GM10266 (cell line): ENCODE measurements around the gene STK32C.

Source experiments
- DNase-seq: peaks from one replicate; pipeline ENCODE4 v3.0.0; 2012; ENCODE audit errors: extremely low spot score
- TF ChIP-seq, protein P1 (sequence below): IDR thresholded peaks from 2 replicates; pipeline ENCODE4 v1.5.1; 2012; ENCODE audit warnings: mild to moderate bottlenecking, low read depth; ENCODE audit not compliant: control insufficient read depth, insufficient read depth; ENCODE audit errors: missing control alignments

The STK32C gene

DNA sequence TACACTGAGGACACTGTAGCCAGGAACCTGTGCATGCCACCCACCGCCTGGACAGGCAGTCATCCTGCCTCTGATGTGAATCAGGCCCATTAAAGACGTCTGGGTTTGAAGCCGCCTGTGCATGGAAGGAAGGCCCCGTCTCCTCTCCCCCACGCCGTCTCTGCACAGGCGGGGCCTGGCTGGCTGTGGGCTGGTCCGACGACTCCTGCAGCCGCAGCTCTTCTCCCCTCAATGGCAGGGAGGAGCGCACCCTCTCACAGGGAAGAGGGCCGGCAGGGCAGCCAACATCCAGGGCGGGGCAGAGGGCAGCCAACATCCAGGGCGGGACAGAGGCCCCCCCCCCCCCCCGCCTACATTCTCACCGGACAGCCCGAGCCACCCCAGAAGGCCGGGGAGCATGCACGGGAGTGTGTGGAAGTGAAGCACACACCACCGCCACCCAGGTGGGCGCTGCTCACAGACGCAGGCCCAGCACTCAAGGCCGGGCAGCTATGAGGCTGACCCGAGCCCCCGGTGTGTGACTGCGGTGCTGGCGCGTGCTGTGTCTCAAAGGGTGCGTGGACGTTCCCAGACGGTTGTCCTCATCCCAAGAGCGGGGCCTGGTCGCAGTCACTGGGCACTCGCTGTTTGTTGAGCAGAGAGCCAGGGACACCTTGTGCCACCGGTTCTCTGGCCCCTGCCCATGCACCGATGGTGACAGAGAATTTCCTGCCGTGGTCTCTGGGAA is 101.9 kb downstream of the STK32C start:
- TF ChIP-seq, protein P1, sequence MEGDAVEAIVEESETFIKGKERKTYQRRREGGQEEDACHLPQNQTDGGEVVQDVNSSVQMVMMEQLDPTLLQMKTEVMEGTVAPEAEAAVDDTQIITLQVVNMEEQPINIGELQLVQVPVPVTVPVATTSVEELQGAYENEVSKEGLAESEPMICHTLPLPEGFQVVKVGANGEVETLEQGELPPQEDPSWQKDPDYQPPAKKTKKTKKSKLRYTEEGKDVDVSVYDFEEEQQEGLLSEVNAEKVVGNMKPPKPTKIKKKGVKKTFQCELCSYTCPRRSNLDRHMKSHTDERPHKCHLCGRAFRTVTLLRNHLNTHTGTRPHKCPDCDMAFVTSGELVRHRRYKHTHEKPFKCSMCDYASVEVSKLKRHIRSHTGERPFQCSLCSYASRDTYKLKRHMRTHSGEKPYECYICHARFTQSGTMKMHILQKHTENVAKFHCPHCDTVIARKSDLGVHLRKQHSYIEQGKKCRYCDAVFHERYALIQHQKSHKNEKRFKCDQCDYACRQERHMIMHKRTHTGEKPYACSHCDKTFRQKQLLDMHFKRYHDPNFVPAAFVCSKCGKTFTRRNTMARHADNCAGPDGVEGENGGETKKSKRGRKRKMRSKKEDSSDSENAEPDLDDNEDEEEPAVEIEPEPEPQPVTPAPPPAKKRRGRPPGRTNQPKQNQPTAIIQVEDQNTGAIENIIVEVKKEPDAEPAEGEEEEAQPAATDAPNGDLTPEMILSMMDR = no peak
- no peak for DNase-seq

DNA sequence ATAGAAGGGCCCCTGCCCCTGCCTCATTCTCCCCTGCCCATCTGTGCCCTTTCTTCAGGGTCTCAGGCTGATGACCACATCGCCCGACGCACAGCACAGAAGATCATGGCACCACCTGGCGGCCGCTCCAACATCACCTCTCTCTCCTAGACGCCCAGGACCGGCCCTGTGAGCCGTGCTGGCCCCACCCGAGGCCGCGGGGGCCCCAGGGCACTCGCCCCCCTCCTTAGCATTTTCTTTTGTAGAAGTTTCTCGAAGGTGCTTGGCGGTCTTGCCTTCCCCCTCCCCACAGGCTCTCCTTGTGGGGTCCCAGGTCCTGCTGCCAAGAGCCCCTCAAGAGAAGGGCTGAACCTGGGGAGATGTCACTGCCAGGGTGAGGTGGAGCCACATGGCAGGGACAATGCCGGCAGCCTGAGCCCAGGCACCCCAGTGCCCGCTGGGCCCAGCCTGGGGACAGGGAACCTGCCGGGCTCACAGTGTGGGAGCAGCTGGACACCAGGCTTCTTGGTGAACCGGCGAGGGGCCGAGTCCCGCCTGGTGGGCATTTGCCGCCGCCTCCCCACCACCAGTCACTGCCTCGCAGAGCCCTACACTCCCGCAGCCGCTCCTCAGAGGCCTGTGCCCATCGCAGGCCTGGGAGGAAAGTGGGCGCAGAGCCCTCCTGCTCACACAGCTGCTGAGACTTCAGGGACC is 102.8 kb downstream of the STK32C start:
- no peak for DNase-seq
- TF ChIP-seq, protein P1 = no peak

DNA sequence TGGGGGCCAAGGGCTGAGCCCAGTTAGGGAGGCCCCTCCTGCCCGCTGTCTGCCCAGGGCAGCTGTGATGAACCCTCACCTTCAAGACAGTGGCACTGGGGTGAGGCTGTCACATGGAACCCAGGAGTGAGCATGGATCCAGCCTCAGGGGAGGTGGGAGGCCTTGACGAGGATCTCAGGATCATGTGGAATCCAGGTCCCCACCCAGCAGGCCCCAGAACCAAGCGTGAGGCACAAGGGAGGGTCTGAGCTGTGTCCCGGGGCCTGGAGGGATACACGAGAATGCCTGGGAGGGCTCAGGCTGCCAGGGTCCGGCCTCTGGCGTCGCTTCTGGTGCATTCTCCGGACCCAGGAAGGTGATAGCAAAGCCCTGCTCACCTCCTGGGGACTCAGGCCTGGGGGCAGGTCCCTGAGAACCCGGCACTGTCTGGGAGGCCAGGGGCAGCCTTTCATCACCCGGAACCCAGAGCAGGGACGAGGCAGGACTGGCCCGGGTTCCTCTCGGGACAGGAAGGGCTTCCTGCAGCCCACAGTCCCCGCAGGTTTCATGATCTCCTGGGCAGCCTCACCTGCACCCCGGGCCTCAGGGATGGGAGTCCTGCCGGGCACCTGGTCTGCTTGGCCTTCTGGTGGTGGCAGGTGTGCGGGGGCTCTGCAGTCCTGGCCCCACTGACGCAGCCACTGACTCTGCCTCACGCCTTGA is 103.5 kb downstream of the STK32C start:
- DNase-seq = no peak
- TF ChIP-seq, protein P1 = no peak

DNA sequence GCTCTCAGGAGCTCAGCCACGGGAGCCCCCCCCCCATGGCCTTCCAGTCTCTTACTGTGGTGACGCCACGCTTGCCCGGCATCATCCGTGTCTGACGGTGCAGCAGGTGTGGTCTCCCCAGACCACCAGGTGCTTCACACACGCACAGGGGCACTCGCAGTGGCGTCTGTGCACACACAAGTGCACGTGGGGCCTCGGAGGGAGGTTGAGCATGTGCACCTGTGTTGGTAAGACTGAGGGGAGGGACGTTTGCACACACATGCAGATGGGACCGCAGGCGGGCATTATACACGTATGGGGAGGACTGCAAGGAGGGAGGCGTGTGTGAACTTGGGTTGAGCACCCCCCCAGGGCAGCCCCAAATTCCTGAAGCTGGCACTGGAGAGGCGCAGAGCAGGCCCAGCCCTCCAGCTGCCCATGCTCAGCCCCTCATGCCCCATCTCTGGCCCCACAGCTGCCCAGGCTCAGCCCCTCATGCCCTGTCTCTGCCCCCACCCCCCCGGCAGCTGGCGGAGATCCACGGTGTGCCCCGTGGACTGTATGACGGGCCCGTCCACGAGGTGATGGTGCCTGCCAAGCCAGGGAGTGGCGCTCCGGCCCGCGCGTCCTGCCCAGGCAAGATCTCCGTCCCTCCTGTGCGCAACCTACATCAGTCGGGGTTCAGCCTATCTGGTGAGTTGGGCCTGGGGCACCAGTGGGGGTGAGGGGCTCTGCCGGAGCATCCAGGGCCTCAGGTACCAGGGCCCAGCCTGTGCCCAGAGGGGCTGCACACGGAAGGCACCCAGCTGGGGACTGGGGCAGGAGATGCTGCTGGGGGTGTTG is 104.3 kb downstream of the STK32C start:
- TF ChIP-seq, protein P1 = no peak
- no peak for DNase-seq

DNA sequence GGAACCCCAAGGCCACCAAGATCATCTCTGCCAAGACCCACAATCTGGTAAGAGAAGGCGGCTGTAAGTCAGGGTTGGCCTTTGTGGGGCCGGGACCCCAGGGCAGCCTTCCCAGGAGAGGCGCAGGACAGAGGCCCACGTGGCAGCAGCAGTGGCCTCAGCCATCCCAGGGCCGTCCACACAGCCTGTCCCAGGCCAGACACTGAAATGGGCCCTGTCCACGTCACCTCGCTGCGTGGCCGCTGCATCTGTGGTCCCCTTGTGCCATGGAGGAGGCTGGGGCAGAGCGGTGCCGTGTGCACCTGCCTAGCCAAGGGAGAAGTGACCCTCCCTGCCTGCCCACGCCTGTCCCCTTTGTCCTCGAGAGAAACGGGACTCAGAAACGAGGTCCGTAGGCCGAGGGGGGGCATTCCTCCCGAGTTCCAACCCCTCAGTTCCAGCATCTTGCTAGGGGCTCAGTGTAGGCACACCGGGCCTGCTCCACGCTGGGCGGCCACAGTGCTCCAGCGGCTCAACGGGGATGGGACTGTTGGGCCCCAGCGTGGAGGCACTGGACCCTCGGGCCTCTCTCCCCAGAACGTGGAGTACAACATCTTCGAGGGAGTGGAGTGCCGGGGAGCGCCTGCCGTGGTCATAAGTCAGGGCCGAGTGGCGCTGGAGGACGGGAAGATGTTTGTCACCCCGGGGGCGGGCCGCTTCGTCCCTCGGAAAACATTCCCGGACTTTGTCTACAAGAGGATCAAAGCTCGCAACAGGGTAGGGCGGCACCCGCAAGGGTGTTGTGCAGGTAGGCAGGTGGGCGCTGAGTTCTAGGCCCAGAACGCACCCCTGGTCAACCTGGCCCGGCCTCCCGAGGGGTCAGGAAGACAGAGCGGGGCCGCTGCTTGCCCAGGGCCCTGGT is 105.4 kb downstream of the STK32C start:
- TF ChIP-seq, protein P1 = no peak
- DNase-seq = no peak
